NK-92 (cell line): ENCODE measurements around the gene DUOX1.
"Not testable (repeated sequence)": the region's sequence is repeated elsewhere in the genome, so short reads cannot be mapped to it uniquely, and the experiment has no call there.

Experiments
- DNase-seq: peaks from one replicate; lab custom pipeline; 2025; ENCODE audit not compliant: unreplicated experiment; lab: John Stamatoyannopoulos, UW

Gene DUOX1

DNA sequence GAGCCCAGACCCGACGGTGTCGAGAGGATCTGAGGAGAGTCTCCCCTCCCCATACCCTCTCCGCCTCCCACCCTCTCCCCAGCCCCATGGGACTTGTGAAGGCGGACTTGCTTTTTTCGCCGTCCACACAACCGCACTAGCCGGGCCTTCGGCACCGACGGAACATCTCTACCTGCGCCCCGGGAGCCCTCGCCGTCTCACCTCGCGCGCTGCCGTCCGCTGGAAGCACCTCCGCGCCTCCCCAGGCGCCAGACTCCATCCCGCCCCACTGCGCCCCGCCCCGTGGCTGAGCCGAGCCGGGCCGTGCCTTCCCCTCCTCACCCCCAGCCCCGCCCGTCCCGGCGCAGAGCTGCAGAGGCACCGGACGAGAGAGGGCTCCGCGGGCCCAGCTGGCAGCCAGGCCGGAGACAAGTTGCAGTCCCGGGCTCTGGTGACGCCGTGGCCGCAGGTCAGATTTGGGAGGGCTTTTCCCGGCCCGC lies at the start of gene DUOX1, which contains the start of gene DUOXA1:
Gene DUOX1, plus strand, starts transcription at position 344 of the 479 bp plus-strand sequence. CDS start 1,973 bp downstream, outside the sequence.
Gene DUOXA1, minus strand, starts transcription at position 229 of the 479 bp plus-strand sequence. CDS start 6,865 bp downstream, outside the sequence.
- DNase-seq: no peak

DNA sequence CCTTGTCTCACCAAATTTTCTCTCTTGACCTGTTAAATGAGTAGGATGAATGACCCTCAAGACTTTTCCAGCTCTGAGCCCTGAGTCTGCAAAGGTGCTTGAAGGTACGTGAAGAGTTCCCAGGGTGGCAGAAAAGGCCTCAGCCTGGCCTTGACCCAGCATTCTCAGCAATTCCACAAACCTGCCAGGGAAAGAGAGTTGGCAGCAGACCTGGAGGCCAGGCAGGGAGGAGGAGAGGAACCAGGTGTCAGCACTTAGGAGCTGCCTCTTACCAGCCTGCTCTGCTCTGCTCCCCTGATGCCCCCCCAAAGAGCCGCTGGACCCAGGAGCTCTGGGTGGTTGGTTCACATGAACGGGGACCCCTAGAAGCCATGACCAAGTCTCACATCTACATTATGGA lies 49.2 kb upstream of the DUOX1 start:
- not testable (repeated sequence) for DNase-seq

DNA sequence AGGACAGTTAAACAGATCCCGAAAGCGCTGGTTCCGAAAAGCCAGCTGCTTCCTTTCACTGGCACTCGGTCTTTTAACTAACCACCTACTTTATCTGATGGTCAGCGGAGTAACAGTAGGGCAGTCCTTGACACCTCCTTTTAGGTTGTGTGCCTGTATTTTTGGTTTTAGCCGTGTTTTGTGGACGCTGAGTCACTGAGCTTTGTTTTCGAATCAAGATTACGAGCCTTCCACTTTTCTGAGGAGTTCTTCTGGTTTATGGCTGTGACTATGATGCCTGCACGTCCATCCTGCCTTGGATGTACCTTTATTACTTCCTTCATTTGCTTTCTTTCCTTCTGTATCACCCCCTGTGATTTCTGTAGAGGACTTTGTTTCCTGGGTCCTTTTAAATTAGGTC lies 47.4 kb upstream of the DUOX1 start:
- not testable (repeated sequence) for DNase-seq

DNA sequence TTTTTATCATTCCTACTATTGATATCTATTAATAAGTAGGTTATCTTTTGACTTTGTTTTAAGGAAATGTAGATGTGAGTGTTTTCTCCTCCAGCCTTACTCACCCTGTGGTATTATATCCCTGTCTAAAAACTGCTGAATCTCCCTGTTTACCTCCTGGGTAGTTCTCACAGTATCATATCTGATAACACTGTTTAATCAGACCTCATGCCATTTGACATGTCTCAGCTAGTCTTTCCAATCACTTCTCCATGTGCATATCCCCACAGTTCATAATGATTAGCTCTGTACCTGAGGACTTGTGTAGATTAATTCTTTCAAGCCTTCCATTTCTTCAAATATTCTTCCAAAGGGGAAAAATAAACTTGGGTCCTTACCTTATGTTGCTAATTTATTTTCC lies 46.6 kb upstream of the DUOX1 start:
- no peak for DNase-seq

DNA sequence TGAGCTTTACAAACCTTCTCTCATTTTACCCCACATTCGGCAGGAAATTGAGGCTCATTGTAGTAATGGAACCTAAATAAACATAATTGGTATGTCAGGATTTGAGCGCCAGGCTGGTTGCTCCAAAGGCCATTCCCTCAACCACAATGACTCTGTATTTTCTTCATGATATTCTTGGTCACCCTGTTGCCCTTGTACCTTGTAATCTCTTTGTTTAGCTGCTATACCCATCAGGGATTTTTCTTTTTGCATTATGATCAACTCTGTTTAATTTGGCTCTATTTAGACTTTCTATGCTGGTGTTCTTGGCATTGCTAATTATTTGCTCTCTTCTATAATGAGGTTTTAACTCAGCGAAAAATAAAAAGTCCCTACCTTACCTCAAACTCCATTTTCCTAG lies 45.6 kb upstream of the DUOX1 start:
- no peak for DNase-seq

DNA sequence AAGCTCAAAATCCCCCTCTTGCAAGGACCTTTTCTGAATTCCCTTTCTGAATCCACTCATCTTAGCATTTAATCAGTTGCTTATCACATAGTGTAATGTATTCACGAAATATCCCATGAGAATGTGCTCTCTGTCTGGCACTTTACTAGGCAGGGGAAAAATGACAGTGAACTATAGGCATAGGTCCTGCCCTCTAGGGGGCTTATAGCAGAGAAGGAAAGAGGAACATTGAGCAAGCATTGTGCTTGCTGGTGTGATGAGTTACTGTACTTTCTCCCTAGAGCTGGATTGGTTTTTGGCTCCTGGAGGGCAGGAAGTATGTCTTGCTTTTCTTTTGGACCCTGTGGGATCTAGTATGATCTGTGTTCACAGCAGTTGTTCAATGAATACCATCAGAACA lies 42.3 kb upstream of the DUOX1 start:
- DNase-seq: no peak

DNA sequence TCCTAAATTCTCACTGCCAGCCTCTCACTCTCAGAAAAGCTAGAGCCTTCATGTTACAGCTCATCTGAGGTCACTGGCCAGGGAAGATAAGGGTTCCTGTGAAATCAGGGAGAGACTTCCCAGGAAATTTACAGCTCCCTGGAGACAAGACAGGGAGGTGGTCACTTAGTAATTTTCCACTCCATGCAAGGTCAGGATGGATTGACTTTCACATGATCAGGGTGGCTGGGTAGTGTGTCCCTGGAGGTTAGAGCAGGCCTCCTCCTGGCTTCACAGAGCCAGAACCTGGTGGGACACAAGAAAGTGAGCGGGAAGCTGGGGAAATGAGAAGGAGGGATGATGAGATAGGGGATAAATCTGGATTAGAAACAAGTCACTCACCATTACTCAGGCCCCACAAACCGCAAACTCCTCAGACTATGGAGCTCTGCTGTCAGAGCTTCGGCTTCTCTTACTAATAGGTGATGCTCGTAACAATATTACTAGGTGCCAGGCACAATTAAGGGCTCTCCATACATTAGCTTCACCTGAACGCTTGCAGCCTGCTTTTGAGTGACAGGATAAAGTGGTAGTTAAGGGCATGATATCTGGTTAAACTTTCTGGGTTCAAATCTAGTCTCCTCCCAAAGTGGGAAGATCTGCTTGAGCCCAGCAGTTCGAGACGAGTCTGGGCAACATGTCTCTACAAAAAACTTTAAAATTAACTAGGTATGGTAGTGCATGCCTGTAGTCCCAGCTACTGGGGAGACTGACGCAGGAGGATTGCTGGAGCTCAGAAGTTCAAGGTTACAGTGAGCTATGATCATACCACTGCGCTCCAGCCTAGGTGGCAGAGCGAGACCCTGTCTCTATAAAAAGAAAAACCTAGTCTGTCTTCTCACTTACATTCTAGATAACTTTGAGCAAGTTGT lies 40.7 kb upstream of the DUOX1 start:
- DNase-seq: no peak

DNA sequence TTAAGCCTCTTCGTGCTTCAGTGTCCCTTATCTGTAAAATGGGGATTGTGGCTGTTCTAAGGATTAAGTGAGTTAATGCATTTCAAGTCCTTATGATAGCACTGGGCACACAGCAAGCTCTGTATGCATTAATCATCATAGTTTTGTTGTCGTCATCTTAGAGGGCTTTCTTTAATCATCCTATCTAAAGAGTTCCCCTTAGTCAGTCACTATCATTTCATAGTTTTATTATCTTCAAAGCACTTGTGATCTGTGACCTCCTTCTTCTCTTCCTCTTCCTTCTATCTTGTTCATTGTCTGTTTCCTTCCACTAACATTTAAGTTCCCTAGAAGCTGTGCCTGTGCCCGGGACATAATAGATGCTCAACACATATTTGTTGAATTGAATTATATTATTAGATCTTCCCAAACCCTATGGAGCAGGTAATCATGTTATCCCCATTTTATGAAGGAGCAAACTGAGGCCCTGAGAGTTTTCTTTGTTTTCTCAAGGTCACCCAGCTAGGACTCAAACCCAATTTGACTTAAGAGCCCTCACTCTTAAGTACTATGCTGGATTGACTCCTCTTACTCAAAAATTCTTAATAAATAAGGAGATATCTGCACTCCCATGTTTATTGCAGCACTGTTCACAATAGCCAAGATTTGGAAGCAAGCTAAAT lies 40.0 kb upstream of the DUOX1 start:
- no peak for DNase-seq

DNA sequence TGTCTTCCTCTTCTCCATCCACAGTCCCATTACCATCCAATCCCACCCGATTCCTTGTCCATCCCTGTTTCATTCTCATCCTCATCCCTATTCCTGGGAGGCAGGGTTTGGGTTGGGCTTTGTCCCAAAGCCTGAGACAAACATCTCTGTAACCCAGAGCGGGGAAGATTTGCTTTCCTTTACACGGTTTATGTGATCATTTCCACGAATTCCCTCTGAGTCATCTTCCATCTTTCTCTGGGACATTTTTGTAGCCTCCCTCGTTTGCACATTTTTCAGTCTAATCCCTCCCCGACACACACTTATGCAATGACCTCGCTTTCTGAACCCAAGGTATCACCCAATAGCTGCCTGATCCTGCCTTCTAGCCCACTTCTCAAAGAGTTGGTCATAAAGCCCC lies 38.6 kb upstream of the DUOX1 start:
- DNase-seq: no peak

DNA sequence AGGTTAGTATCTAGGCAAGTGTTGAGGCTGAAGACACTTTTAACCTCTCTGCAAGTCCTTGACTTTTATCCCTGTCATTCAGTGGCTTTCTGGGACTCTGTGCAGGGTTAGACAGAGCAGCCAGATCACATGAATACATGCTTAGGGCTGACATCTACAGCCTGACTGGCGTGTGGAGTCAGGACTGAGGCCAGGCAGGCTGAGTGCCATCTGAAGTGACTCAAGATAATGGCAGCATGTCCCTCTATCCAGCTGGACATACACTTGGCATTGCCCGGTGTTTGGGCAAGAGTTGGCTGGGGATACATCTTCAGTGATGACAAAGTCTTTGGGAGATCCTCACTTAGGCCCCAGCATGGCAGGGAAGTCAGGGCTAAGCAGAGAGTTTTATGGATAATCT lies 38.2 kb upstream of the DUOX1 start:
- DNase-seq: no peak

DNA sequence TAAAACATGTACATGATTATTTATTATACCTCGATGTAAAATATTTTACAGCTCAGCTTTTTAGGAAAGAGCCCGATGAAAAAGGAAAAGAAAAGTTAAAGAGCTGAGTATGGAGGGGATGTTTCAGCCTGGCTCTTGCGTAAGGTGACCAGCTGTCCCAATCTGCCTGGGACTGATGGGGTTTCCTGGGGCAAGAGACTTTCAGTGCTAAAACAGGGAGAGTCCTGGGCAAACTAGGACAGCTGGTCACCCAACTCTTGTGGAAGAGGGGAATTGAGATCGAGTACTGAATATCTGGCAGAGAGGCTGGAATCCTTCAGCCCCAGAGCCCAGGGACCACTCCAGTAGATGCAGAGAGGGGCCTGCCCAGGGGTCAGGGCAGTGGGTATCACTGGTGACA lies 36.8 kb upstream of the DUOX1 start:
- no peak for DNase-seq

DNA sequence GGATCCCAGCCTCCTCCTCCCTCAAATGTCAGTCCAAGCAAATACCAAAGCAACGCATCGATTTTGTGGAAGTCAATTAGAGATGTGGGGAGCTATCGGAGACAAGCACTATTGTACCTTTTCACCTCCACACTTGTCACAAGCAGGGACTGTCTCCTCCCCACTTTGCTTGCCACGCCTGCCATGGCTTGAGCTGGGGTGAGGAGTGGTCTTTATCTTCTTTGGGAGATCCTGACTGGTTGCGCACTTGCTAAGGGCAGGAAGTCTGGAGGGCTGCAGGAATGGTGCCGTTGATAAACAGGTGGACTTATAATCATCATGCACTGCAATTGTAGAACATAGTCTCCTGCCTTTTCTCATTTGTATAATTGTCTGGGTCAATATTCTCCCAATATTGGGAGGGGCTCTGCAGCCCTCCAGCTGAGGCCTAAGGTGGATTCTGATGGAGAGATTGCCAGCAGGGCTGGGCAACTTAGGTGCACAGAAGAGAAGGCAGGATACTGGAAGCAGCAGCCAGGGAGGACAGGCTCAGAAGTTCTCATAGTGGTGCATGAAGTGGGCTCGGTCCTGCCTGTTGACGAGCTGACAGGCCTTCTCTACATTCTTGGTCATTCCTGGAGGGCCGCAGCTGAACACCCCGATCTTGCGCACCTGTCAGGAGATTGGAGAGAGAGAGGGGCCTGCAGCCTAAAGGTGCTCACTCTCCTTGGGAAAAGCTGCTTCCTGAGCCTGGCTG lies 36.0 kb upstream of the DUOX1 start:
- no peak for DNase-seq

DNA sequence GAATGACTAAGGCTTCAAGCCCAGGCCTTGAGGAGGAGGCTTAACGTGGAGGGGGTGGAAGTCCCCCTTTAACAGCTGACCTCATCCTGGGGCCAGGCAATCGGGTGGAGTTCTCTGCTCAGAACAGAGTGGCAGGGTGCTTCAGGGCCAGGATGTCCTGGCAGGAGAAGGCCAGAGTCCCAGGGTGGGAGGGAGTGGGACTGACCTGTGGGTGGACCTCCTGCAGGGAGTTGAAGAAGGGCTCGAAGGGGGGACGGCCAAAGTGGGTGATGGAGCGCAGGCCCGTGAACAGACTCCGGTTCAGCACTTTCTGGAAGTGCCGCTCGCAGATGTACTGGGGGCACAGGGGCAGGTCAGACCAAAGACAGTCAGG lies 35.5 kb upstream of the DUOX1 start:
- no peak for DNase-seq

DNA sequence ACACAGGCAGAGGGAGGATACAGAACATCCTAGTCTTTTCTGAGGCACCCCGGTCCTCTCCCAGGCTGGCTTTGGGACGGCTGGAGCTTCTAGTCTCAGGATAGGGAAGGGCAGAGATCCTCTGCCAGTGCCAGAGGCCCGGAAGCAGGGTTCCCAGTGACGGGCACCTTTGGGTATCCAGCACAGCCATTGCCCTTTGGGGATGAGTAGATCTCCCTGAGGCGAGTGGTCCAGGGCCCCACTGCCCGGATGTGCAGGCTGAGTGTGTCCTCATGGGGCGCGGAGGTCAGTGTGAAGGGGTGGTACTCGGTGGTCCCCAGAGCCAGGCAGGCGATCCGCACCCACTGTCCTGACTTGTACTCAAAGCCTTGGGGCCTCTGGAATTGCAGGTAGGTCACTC lies 34.1 kb upstream of the DUOX1 start:
- DNase-seq: no peak

DNA sequence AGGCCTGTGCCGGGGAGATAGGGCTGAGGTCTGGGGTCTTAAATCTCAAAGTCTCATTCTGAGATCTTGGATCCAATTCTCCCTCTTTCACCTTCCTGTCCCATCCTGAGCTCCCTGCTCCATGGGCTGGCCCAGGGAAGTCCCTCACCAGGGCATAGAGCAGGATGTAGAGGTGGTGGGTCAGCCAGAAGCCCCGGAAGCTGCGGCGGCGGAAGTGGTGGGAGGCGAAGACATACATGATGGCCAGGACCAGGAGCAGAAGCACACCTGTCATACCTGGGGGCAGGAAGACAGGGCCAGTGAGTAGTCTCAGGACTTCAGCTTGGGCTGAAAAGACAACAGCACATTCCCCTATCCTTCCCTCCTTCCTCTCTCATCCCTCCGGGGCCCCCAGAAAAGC lies 32.3 kb upstream of the DUOX1 start:
- DNase-seq: no peak

DNA sequence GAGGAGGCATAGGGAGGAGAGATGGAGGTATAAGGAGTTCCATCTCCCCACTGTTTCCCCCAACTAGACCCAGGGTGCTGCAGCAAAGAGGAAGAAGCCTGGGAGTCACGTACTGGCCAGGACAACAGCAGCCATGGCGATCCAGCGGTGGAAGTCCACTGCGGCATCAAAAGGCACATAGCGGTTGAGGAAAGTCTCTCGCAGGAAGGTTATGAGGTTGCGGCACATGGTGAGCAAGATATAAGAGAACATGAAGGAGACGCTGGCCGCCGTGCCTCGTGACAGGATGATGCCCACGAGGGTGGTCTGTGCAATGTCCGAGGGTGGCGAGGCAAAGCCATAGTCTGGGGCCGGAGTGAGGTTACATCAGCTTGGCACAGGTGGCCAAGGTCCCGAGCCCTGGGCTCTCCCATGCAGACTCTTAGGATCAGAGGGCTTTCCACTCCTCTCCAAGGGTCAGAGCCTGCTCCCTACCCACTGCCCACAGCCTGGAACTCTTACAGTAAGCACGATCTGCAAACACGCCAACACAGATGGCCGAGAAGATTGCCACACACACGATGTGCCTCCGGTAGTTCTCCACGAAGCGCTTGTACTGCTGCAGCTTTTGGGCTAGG lies 30.1 kb upstream of the DUOX1 start:
- DNase-seq: no peak

DNA sequence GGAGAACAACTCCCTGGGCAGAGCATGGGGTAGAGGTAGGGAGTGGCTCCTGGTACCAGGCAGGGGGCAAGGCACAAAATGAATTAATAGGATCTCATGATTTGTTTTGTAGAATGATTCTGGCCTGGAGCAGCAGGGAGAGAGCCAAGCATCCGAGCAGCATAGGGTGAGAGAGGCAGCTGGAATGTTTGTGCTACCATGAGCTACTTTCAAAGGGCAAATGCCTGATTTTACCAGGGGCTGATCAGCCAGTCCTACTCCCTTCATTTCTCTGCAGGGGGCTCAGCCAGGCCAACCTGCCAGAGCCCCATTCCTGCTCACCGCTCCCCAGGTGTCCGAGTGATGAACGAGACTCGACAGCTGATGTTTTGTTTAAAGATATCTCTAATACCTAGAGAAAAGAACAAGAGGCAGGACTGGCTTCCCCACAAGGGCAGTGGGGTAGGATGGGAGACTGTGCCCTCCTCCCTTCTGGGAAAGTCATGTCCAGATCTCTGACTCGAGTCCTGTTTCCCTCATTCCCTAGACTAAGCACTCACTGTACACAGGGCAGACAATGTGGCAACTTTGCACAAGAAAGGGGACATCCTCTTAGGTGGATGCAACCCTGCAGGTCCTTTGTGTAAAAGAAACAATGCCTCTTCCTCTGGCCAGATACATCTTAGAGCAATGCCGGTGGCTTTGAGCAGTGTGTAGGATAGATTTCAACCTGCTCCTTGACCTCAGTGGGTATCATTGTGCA lies 28.7 kb upstream of the DUOX1 start:
- no peak for DNase-seq

DNA sequence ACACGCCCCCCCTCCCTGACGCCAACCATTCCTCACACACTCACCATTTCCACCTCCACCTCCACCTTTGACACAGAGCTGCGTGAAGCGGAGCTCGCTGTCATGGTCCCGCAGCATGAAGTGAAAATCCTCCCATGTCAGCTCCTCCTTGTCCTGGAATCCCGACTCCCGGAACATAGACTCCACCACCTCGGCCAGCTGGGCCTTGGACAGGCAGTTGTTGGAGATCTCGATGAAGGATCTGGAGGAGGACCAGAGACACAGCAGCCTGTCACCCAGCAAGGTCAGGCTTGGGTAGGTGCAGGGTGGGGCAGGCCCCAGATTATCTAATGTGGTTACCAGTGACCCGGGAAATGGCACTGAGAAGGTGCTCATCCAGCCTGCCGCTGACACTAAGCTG lies 28.0 kb upstream of the DUOX1 start:
- DNase-seq: no peak

DNA sequence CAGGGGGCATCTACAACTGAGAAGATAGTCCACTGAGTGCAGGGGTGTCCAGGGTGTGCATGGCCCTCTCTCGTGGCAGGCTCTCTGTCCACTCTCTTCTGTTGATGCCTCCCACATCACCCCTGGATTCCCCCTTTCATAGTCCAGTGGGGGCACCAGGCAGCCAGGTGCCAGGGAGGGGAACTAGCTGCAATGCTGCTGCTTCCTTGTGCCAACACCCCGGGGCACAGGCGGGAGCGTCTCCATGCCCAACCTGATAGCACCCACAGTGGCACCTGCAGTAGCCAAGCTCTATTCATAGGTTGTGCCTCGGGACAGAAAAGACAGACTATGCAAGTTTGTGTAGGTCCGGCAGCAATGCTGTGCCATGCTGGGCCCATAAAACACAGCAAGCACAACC lies 27.6 kb upstream of the DUOX1 start:
- DNase-seq: no peak

DNA sequence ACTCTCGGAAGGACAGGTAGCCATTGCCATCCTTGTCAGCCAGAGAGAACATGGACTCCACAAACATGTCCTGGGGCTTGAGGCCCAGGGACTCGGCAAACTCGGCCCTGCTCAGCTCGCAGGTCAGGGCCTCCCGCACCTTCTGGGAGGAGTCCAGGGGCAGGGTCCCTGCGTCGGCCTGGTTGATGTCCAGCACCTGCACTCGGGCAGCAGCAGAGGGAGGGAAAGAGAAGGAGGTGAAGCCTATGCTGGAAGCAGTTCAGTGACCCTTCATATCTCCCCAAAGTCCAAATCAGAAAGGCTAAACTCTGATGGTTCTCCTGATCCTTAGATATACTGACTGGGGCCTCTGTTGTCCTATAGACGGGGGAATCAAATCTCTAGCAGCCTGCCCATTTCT lies 25.6 kb upstream of the DUOX1 start:
- DNase-seq: not testable (repeated sequence)
